Neural progenitor cell (in vitro differentiated cells): Measurements from ENCODE around the gene SLC46A2. TPM values are rescaled to one million over a fixed set of nuclear protein-coding genes. Genes with fewer than 3 reads are reported as not detected.

Experiments
- DNase-seq: peaks from one replicate; pipeline ENCODE4 v3.0.0-alpha.2; 2016; ENCODE audit warnings: low spot score
- H2AFZ ChIP-seq: fragments of 200-600 bp; sonication (generic); replicated peaks from 2 replicates; pipeline ENCODE4 v1.6.1; 2016; ENCODE audit warnings: antibody characterized with exemption
- H3F3A ChIP-seq: fragments of 200-600 bp; sonication (generic); 2 replicates; pipeline ENCODE4 v1.6.1; 2016; ENCODE audit warnings: antibody characterized with exemption, low read depth
- H3K27ac ChIP-seq: fragments of 200-600 bp; sonication (generic); 2 replicates; pipeline ENCODE4 v1.5.1; 2016; ENCODE audit warnings: mild to moderate bottlenecking
- H3K27me3 ChIP-seq: fragments of 200-600 bp; sonication (generic); 2 replicates; pipeline ENCODE4 v1.6.1; 2016; ENCODE audit warnings: mild to moderate bottlenecking, moderate library complexity
- H3K36me3 ChIP-seq: fragments of 200-600 bp; sonication (generic); 2 replicates; pipeline ENCODE4 v1.5.1; 2016
- H3K4me1 ChIP-seq: fragments of 200-600 bp; sonication (generic); 2 replicates; pipeline ENCODE4 v1.6.1; 2016; ENCODE audit warnings: mixed run types
- H3K4me2 ChIP-seq: fragments of 200-600 bp; sonication (generic); 2 replicates; pipeline ENCODE4 v1.6.1; 2016
- H3K4me3 ChIP-seq: fragments of 200-600 bp; sonication (generic); 2 replicates; pipeline ENCODE4 v1.5.1; 2016
- H3K79me2 ChIP-seq: fragments of 200-600 bp; sonication (generic); 2 replicates; pipeline ENCODE4 v1.6.1; 2016; ENCODE audit warnings: low read depth
- H3K9ac ChIP-seq: fragments of 200-600 bp; sonication (generic); 2 replicates; pipeline ENCODE4 v1.6.1; 2016
- H3K9me3 ChIP-seq: fragments of 200-600 bp; sonication (generic); 2 replicates; pipeline ENCODE4 v1.5.1; 2016; ENCODE audit warnings: low read depth
- H4K20me1 ChIP-seq: fragments of 200-600 bp; sonication (generic); 2 replicates; pipeline ENCODE4 v1.6.1; 2016; ENCODE audit warnings: low read depth
- H3K27ac Mint-ChIP-seq: 3 replicates; pipeline ENCODE4 v1.8.0; 2021; ENCODE audit warnings: mixed read lengths
- H3K27me3 Mint-ChIP-seq: 2 replicates; pipeline ENCODE4 v1.8.0; 2022; ENCODE audit warnings: low read depth, mild to moderate bottlenecking, inconsistent platforms, moderate library complexity, mixed read lengths; ENCODE audit not compliant: insufficient read depth
- H3K36me3 Mint-ChIP-seq: 3 replicates; pipeline ENCODE4 v1.8.0; 2021; ENCODE audit warnings: mixed read lengths
- H3K4me1 Mint-ChIP-seq: 3 replicates; pipeline ENCODE4 v1.8.0; 2021; ENCODE audit warnings: mixed read lengths
- H3K4me3 Mint-ChIP-seq: 3 replicates; pipeline ENCODE4 v1.8.0; 2021; ENCODE audit warnings: mild to moderate bottlenecking, moderate library complexity, mixed read lengths
- H3K9me3 Mint-ChIP-seq: 3 replicates; pipeline ENCODE4 v1.8.0; 2020; ENCODE audit warnings: mixed read lengths
- EZH2 ChIP-seq: fragments of 200-600 bp; sonication (generic); IDR thresholded peaks from 2 replicates; pipeline ENCODE4 v1.6.1; 2017; ENCODE audit warnings: antibody characterized with exemption, mild to moderate bottlenecking, moderate library complexity
- EZH2phosphoT487 ChIP-seq: fragments of 200-600 bp; sonication (generic); IDR thresholded peaks from 2 replicates; pipeline ENCODE4 v1.6.1; 2017; ENCODE audit warnings: antibody characterized with exemption
- total RNA-seq: library from RNA; depleted of rRNA; stranded (reverse); fragments of >200 nt; gene quantifications from 2 replicates; pipeline ENCODE4 v1.2.3, GENCODE V29; 2015; ENCODE audit warnings: low replicate concordance
- TF ChIP-seq, protein P1 (sequence below): fragments of 200-600 bp; sonication (generic); IDR thresholded peaks from 2 replicates; pipeline ENCODE4 v1.5.1; 2017; ENCODE audit warnings: antibody characterized with exemption, mild to moderate bottlenecking

The SLC46A2 gene
- total RNA-seq, 1 donor from 2014 or later, result not detected

DNA sequence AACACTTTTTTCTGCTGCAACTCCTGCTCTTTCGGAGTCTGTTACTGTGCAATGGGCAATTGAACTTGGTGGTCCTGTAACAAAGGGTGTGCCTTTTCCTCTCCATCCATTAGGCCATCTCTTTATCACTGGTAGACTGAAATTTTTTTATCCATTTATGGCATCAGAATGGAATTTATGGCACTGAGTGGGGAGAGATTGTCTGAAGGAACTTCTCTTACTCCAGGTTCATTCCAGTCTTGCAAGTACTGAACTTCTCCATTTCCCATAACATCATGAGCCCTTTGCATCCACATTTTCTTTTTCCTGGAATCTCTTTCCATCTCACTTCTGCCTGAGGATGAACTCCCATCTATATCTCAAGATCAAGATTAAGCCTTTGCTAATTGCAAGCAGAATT lies 10.0 kb downstream of the SLC46A2 start:
- Mint-ChIP-seq H3K27me3 (peaks cover 2% of the 10 kb centered on the region), H3K4me3 (no peak overlapping the region), H3K27ac (no peak overlapping the region), H3K9me3 (no peaks in the 10 kb centered on the region), H3K36me3 (peaks cover 2% of the 10 kb centered on the region), H3K4me1 (no peaks in the 10 kb centered on the region)
- H3K9ac ChIP-seq, result no peak overlapping the region
- no peak overlapping the region for H2AFZ ChIP-seq
- DNase-seq, result no peak
- H3K36me3 ChIP-seq, result no peaks in the 10 kb centered on the region
- no peak overlapping the region for H3K27ac ChIP-seq
- no peaks in the 10 kb centered on the region for H3K9me3 ChIP-seq
- H3K4me2 ChIP-seq, result no peak overlapping the region
- no peaks in the 10 kb centered on the region for H3K4me1 ChIP-seq
- no peaks in the 10 kb centered on the region for H3K27me3 ChIP-seq
- no peaks in the 10 kb centered on the region for H3K79me2 ChIP-seq
- no peaks in the 10 kb centered on the region for H4K20me1 ChIP-seq
- H3F3A ChIP-seq, result no peaks in the 10 kb centered on the region
- TF ChIP-seq, protein P1, sequence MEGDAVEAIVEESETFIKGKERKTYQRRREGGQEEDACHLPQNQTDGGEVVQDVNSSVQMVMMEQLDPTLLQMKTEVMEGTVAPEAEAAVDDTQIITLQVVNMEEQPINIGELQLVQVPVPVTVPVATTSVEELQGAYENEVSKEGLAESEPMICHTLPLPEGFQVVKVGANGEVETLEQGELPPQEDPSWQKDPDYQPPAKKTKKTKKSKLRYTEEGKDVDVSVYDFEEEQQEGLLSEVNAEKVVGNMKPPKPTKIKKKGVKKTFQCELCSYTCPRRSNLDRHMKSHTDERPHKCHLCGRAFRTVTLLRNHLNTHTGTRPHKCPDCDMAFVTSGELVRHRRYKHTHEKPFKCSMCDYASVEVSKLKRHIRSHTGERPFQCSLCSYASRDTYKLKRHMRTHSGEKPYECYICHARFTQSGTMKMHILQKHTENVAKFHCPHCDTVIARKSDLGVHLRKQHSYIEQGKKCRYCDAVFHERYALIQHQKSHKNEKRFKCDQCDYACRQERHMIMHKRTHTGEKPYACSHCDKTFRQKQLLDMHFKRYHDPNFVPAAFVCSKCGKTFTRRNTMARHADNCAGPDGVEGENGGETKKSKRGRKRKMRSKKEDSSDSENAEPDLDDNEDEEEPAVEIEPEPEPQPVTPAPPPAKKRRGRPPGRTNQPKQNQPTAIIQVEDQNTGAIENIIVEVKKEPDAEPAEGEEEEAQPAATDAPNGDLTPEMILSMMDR, result no peak
- TF ChIP-seq EZH2 (no peak), EZH2phosphoT487 (no peak)
- no peak overlapping the region for H3K4me3 ChIP-seq

DNA sequence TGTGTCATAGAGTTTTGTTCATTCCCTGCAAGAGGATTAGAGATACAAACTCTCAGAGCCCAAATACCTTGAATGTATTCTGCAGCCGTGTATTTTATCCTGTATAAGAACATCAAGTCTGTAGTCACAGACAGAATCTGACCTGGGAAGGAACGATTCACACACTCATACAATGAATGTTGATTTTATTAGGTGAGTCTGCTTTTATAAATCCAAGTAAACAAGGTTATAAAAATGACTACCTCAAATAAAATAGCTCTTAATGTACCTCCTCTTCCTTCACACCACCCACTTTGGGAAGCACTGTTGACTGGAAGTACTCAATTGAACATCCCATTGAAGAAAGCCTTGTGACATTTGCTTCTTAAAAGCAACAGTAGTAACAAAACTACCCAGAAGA lies 11.9 kb downstream of the SLC46A2 start:
- Histone ChIP-seq H3F3A (no peaks in the 10 kb centered on the region), H3K9ac (no peak overlapping the region), H3K27ac (no peak overlapping the region), H3K4me2 (no peak overlapping the region), H2AFZ (no peak overlapping the region), H3K4me1 (no peaks in the 10 kb centered on the region), H3K36me3 (no peaks in the 10 kb centered on the region), H4K20me1 (no peaks in the 10 kb centered on the region), H3K9me3 (no peaks in the 10 kb centered on the region), H3K4me3 (no peak overlapping the region), H3K27me3 (no peaks in the 10 kb centered on the region), H3K79me2 (no peaks in the 10 kb centered on the region)
- Mint-ChIP-seq H3K4me1 (no peaks in the 10 kb centered on the region), H3K27me3 (peaks cover 2% of the 10 kb centered on the region), H3K9me3 (no peaks in the 10 kb centered on the region), H3K36me3 (peaks cover 2% of the 10 kb centered on the region), H3K27ac (no peak overlapping the region), H3K4me3 (no peak overlapping the region)
- TF ChIP-seq EZH2, result no peak
- DNase-seq, result no peak

DNA sequence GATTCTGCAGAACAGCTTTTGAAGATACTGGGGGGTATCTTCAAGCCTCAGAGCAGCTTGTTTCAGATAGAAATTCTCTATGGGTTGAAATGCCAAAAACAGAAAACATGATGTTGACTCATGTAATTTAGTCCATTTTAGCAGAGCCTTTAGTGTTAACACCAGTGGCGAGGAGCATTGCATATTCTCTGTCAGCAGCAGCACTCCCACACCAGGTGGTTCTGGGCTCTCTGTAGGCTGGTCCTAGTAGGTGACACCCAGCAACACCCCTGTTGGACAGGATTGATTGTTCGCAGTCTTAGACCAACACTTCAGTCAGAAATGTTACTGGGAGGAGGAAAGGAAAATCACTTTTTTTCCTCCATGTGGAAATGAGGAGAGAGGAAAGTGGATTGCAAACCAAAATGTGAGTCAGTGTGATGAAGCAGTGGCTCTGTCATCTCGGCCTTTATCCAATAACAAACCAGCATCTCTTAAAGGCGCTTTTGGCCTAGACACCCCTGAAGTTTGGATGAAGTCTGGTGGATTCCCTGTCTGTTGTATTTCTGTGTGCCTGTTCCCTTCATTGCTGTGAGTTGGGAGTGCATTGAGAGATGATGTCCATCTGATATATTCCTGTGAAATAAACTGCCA lies 16.8 kb downstream of the SLC46A2 start:
- Mint-ChIP-seq H3K36me3 (peaks cover 11% of the 10 kb centered on the region), H3K27ac (no peak overlapping the region), H3K4me1 (peaks cover 15% of the 10 kb centered on the region), H3K27me3 (no peaks in the 10 kb centered on the region), H3K4me3 (no peak overlapping the region), H3K9me3 (no peaks in the 10 kb centered on the region)
- H2AFZ ChIP-seq, result no peak overlapping the region
- H3K4me2 ChIP-seq, result no peak overlapping the region
- H3K9me3 ChIP-seq, result no peaks in the 10 kb centered on the region
- no peaks in the 10 kb centered on the region for H4K20me1 ChIP-seq
- H3K4me3 ChIP-seq, result no peak overlapping the region
- no peaks in the 10 kb centered on the region for H3K36me3 ChIP-seq
- H3K27ac ChIP-seq, result no peak overlapping the region
- no peaks in the 10 kb centered on the region for H3F3A ChIP-seq
- TF ChIP-seq EZH2phosphoT487, result no peak
- TF ChIP-seq, protein P1, result no peak
- TF ChIP-seq EZH2, result no peak
- H3K9ac ChIP-seq, result no peak overlapping the region
- H3K27me3 ChIP-seq, result no peaks in the 10 kb centered on the region
- no peaks in the 10 kb centered on the region for H3K79me2 ChIP-seq
- no peak for DNase-seq
- H3K4me1 ChIP-seq, result peaks cover 12% of the 10 kb centered on the region

DNA sequence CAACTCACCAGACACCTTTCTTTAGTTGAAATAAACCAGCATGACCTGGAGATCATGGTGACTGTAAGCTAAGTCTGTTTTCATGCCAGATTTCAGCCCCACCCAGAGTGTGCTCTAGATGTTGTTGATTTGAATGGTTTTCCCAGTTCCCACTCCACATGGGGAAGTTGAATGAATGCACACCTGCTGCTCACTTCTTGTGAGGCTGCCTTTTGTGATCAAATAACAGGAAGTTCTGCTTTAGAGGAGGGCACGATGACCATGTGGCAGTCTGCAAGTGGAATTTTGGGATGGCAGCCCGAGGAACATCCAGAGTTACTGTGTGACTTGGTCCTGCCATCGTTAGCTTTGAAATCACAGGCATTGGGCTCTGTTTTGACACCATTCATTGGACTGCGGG lies 18.7 kb downstream of the SLC46A2 start:
- Histone ChIP-seq H3K4me3 (no peak overlapping the region), H3K79me2 (no peaks in the 10 kb centered on the region), H3K36me3 (no peaks in the 10 kb centered on the region), H3F3A (no peaks in the 10 kb centered on the region), H2AFZ (no peak overlapping the region), H3K4me2 (no peak overlapping the region), H3K27me3 (no peaks in the 10 kb centered on the region), H3K27ac (no peak overlapping the region), H3K4me1 (peaks cover 15% of the 10 kb centered on the region), H3K9ac (no peak overlapping the region), H3K9me3 (no peaks in the 10 kb centered on the region), H4K20me1 (no peaks in the 10 kb centered on the region)
- Mint-ChIP-seq H3K4me1 (peaks cover 28% of the 10 kb centered on the region), H3K4me3 (no peak overlapping the region), H3K27me3 (no peaks in the 10 kb centered on the region), H3K36me3 (peaks cover 16% of the 10 kb centered on the region), H3K27ac (no peak overlapping the region), H3K9me3 (peaks cover 2% of the 10 kb centered on the region)
- no peak for DNase-seq
- TF ChIP-seq EZH2, result no peak
- TF ChIP-seq EZH2phosphoT487, result no peak
- TF ChIP-seq, protein P1, result no peak
